GM18517 (cell line): ENCODE data around the gene SLCO1C1.
"Not testable (repeated sequence)": the region's sequence is repeated elsewhere in the genome, so short reads cannot be mapped to it uniquely, and the experiment has no call there.

Source experiments
- ATAC-seq: cut with Tn5 transposase; IDR thresholded peaks from one replicate; pipeline ENCODE4 v1.9.1; 2021; ENCODE audit warnings: mild to moderate bottlenecking, moderate library complexity; ENCODE audit not compliant: unreplicated experiment

Gene SLCO1C1

GRCh38 chr12:20783796-20784357 is 88.7 kb downstream of the SLCO1C1 start:
- ATAC-seq = not testable (repeated sequence)

- ATAC-seq = no peak
These were observed 97.8 kb downstream of the SLCO1C1 start for GRCh38 chr12:20792971-20793370.

- ATAC-seq = no peak
These were observed 103.4 kb downstream of the SLCO1C1 start for GRCh38 chr12:20798554-20798953.

GRCh38 chr12:20800160-20800559 is 105.0 kb downstream of the SLCO1C1 start:
- no peak for ATAC-seq

- ATAC-seq = no peak
These were observed 105.9 kb downstream of the SLCO1C1 start for GRCh38 chr12:20801035-20801434.
